ENCODE results near the gene CLEC20A. TPM values are rescaled to one million over a fixed set of nuclear protein-coding genes. Genes with fewer than 3 reads are reported as not detected.

The CLEC20A gene
- total and polyA plus RNA-seq, 11 donors: 0.23 TPM; not detected in 10

DNA sequence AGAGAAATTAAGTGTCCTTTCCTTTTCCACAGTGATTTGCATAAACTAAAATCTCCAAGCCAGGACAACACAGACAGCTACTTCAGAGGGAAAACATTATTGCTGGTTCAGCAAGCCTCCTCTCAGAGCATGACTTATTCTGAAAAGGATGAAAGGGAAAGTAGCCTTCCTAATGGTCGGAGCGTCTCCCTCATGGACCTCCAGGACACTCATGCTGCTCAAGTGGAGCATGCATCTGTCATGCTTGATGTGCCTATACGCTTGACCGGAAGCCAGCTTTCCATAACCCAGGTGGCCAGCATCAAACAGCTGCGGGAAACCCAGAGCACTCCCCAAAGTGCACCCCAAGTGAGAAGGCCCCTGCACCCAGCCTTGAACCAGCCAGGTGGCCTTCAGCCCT lies 39.1 kb downstream of the CLEC20A start:
- TF ChIP-seq CTCF (IDR thresholded peaks at IDR 0.05): no peak
- TF ChIP-seq POLR2A (IDR thresholded peaks at IDR 0.05): no peak
- H3K4me1 ChIP-seq: peaks cover 0 to 17% (median 2%) of the 10 kb centered on the region in 12 donors
- intact Hi-C loops (cut with DNase I): no loop called here
- H3K27ac ChIP-seq: no peak overlapping the region
- ATAC-seq: no peak
- WGBS, 4 donors: 88 to 100% (median 99%) methylated on average over 5 of the region's 5 CpGs
- no peaks in the 10 kb centered on the region for H3K9me3 ChIP-seq
- no peaks in the 10 kb centered on the region for H3K27me3 ChIP-seq
- H3K36me3 ChIP-seq: peaks cover 0 to 69% (median 28%) of the 10 kb centered on the region in 9 donors
- no peak for DNase-seq
- no peak overlapping the region for H3K4me3 ChIP-seq

- H3K4me1 ChIP-seq: peaks cover 0 to 17% (median 2%) of the 10 kb centered on the region in 12 donors
These were observed 40.3 kb downstream of the CLEC20A start for GRCh38 chr1:178456472-178456871.

GRCh38 chr1:178452013-178452412 lies 44.8 kb downstream of the CLEC20A start:
- intact Hi-C loops (cut with DNase I): no loop called here
- no peaks in the 10 kb centered on the region for H3K9me3 ChIP-seq
- ATAC-seq (no peak), DNase-seq (no peak)
- 95 to 97% (median 97%) methylated on average over 3 of the region's 3 CpGs for WGBS, 4 donors
- TF ChIP-seq CTCF (IDR thresholded peaks at IDR 0.05): no peak
- no peak overlapping the region for H3K4me3 ChIP-seq
- H3K27ac ChIP-seq: no peak overlapping the region
- peaks cover 0 to 87% (median 18%) of the 10 kb centered on the region in 9 donors for H3K36me3 ChIP-seq
- no peaks in the 10 kb centered on the region for H3K4me1 ChIP-seq
- no peaks in the 10 kb centered on the region for H3K27me3 ChIP-seq

More at GRCh38 chr1:178456472-178456871, 40.3 kb downstream of the CLEC20A start:
- Histone ChIP-seq H3K36me3 (peaks cover 0 to 80% (median 35%) of the 10 kb centered on the region in 9 donors), H3K9me3 (no peaks in the 10 kb centered on the region), H3K4me3 (no peak overlapping the region), H3K27me3 (no peaks in the 10 kb centered on the region), H3K27ac (no peak overlapping the region)
- TF ChIP-seq POLR2A (IDR thresholded peaks at IDR 0.05): no peak
- no peak for TF ChIP-seq CTCF (IDR thresholded peaks at IDR 0.05)
- 95 to 99% (median 97%) methylated on average over 13 of the region's 13 CpGs for WGBS, 4 donors
- ATAC-seq (no peak), DNase-seq (no peak)
- intact Hi-C loops (cut with DNase I): no loop called here

DNA sequence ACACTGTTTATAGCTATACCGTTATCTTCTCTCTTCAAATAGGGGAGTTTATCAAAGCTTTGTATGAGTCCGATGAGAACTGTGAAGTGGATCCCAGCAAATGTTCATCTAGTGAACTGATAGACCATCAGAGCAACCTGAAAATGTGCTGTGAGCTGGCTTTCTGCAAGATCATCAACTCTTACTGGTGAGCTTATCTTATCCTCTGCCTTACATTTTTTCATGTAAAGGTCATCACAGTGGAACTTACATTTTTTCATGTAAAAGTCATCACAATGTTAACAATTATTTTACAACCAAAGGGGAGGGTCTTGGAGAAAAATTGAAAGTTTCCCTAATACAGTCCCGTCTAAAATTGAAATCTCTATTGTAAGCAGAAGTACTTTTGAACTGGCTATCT lies 45.2 kb downstream of the CLEC20A start:
- no peak for DNase-seq
- no peaks in the 10 kb centered on the region for H3K9me3 ChIP-seq
- H3K4me1 ChIP-seq: no peaks in the 10 kb centered on the region
- H3K27ac ChIP-seq: no peak overlapping the region
- no peak for TF ChIP-seq CTCF (IDR thresholded peaks at IDR 0.05)
- TF ChIP-seq POLR2A (IDR thresholded peaks at IDR 0.05): no peak
- intact Hi-C loops (cut with DNase I): no loop called here
- no peak overlapping the region for H3K4me3 ChIP-seq
- ATAC-seq: no peak
- 52 to 63% (median 55%) methylated on average over 3 of the region's 3 CpGs for WGBS, 4 donors
- no peaks in the 10 kb centered on the region for H3K27me3 ChIP-seq
- peaks cover 0 to 87% (median 13%) of the 10 kb centered on the region in 9 donors for H3K36me3 ChIP-seq
